GM12891 (cell line): ENCODE measurements around the gene NFILZ.

ENCODE experiments used
- POLR2A ChIP-seq: IDR thresholded peaks from 2 replicates; pipeline ENCODE4 v1.6.1; 2011; ENCODE audit warnings: low read depth, low read length, control low read depth
- POLR2AphosphoS5 ChIP-seq: IDR thresholded peaks from 2 replicates; pipeline ENCODE4 v1.6.1; 2011; ENCODE audit warnings: low read depth, low read length, control low read depth
- SPI1 ChIP-seq: IDR thresholded peaks from 2 replicates; pipeline ENCODE4 v1.6.1; 2011; ENCODE audit warnings: low read depth, low read length, control low read depth
- TAF1 ChIP-seq: IDR thresholded peaks from 2 replicates; pipeline ENCODE4 v1.6.1; 2011; ENCODE audit warnings: low read depth, low read length, control low read depth

DNA sequence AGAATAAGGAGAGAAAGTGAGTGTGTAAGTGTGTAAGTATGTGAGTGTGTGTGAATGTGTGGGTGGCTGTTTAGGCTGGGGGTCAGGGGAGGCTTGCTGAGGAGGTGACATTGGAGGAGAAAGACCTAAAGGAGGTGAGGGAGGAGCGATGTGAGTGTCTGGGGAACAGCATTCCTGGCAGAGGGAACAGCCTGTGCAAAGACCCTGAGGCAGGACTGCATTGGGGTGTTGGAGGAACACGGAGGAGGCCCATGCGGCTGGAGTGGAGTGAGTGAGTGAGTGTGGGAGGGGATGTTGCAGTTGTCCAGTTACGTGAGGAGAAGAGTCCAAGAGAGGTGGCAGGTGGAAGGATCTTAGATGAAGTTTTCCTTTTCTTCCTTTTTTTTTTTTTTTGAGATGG is 31.8 kb downstream of the NFILZ start:
- no peak for TF ChIP-seq POLR2AphosphoS5
- TF ChIP-seq TAF1, result no peak
- no peak for TF ChIP-seq POLR2A
- TF ChIP-seq SPI1, result no peak
